T47D (cell line): ENCODE measurements around the gene SCD.
A peak's percentile ranks its signal among the peaks of the same experiment; 100 is the strongest.

ENCODE experiments used
- DNase-seq, 2 experiments: peaks; one replicate each; pipeline versions ENCODE4 v3.0.0 to v3.0.0-alpha.2; 2011 to 2012; ENCODE audit warnings: low read depth in 1 of 2, low spot score in 1 of 2
- JUND ChIP-seq: IDR thresholded peaks from 2 replicates; pipeline ENCODE4 v1.6.1; 2012; ENCODE audit warnings: low read depth
- in situ Hi-C: cut with HindIII; loops from 2 replicates; pipeline ENCODE4 v1.10.0; 2016; ENCODE audit warnings: low sequenced_read_pairs, low pct_unique_long_range_greater_than_20kb

Gene SCD

GRCh38 chr10:100327718-100328009 is 19.4 kb upstream of the SCD start:
- TF ChIP-seq JUND = no peak
- DNase-seq = no peak
- in situ Hi-C loops = no loop called here

GRCh38 chr10:100328198-100328597 is 18.8 kb upstream of the SCD start:
- DNase-seq = no peak
- in situ Hi-C loops = no loop called here
- TF ChIP-seq JUND = no peak

GRCh38 chr10:100330079-100330478 is 17.0 kb upstream of the SCD start, which contains the start of gene PKD2L1:
Gene PKD2L1, minus strand, starts transcription at chr10:100330228. Its CDS starts 125 bp downstream, at chr10:100330103.
- DNase-seq = no peak
- TF ChIP-seq JUND = no peak
- in situ Hi-C loops = no loop called here

GRCh38 chr10:100333106-100333505 is 13.9 kb upstream of the SCD start:
- in situ Hi-C loops = no loop called here
- DNase-seq = no peak
- TF ChIP-seq JUND = no peak

GRCh38 chr10:100333661-100334440 is 13.2 kb upstream of the SCD start:
- no peak for DNase-seq
- in situ Hi-C loops = no loop called here
- no peak for TF ChIP-seq JUND

- in situ Hi-C loops = no loop called here
- no peak for DNase-seq
- no peak for TF ChIP-seq JUND
These were observed 12.3 kb upstream of the SCD start for GRCh38 chr10:100334762-100335161.

GRCh38 chr10:100338434-100339036 is 8.5 kb upstream of the SCD start:
- DNase-seq = peak in 1 of 2 experiments; percentile 80
- TF ChIP-seq JUND = no peak
- in situ Hi-C loops = no loop called here

- no peak for DNase-seq
These were observed 7.8 kb upstream of the SCD start for GRCh38 chr10:100339236-100339635.

GRCh38 chr10:100340948-100341847 is 5.8 kb upstream of the SCD start:
- no peak for TF ChIP-seq JUND
- DNase-seq = peak in 1 of 2 experiments; percentile 36
- in situ Hi-C loops = no loop called here

More at GRCh38 chr10:100339236-100339635, 7.8 kb upstream of the SCD start:
- in situ Hi-C loops = no loop called here
- no peak for TF ChIP-seq JUND

- DNase-seq = peak; percentile 74 to 90
- no peak for TF ChIP-seq JUND
- in situ Hi-C loops = no loop called here
These were observed 4.9 kb upstream of the SCD start for GRCh38 chr10:100341953-100342626.

GRCh38 chr10:100342627-100342972 is 4.4 kb upstream of the SCD start:
- TF ChIP-seq JUND = no peak
- DNase-seq = no peak
- in situ Hi-C loops = no loop called here

- in situ Hi-C loops = no loop called here
- no peak for TF ChIP-seq JUND
- DNase-seq = no peak
These were observed 2.7 kb upstream of the SCD start for GRCh38 chr10:100344241-100344788.
